Adrenal gland (tissue), 12 donors: ENCODE data around the gene ANKRD11. TPM values are rescaled to one million over a fixed set of nuclear protein-coding genes. Genes with fewer than 3 reads are reported as not detected.

Experiments used
- DNase-seq, 7 donors: peaks; one replicate each; pipeline ENCODE4 v3.0.0-alpha.2; 2019 to 2020
- H3K27ac ChIP-seq, 5 donors: fragments of 200-600 bp; sonication (generic) in 4 of 5; 1 replicate in 3 of 5; 2 replicates in 2 of 5; pipeline versions ENCODE4 v1.5.1 to v1.8.0; 2016 to 2020; ENCODE audit warnings: mild to moderate bottlenecking in 1 of 5
- H3K27me3 ChIP-seq: fragments of 200-600 bp; 2 replicates; pipeline ENCODE4 v1.8.0; 2021
- H3K36me3 ChIP-seq, 2 donors: fragments of 200-600 bp; replicated peaks in 1 of 2; 1 replicate in 1 of 2; 2 replicates in 1 of 2; pipeline versions ENCODE4 v1.5.1 to v1.8.0; 2018 to 2022
- H3K4me1 ChIP-seq, 2 donors: fragments of 200-600 bp; replicated peaks in 1 of 2; 1 replicate in 1 of 2; 2 replicates in 1 of 2; pipeline versions ENCODE4 v1.5.1 to v1.8.0; 2018 to 2021
- H3K4me3 ChIP-seq, 4 donors: fragments of 200-600 bp; sonication (generic) in 3 of 4; one replicate each; pipeline ENCODE4 v1.5.1; 2016 to 2018
- H3K9me3 ChIP-seq, 3 donors: fragments of 200-600 bp; sonication (generic) in 1 of 3; replicated peaks in 1 of 3; 1 replicate in 2 of 3; 2 replicates in 1 of 3; pipeline versions ENCODE4 v1.5.1 to v1.8.0; 2016 to 2021
- POLR2A ChIP-seq, 2 donors: fragments of 450-650 bp; IDR thresholded peaks; one replicate each; pipeline ENCODE4 v1.6.1; 2017; ENCODE audit warnings: antibody characterized with exemption in 2 of 2, mild to moderate bottlenecking in 2 of 2, moderate library complexity in 1 of 2
- WGBS, 4 donors: extraction: QIAGEN DNeasy Blood & Tissue Kit in 2 of 4; methylation state at CpG; one replicate each; pipeline versions ENCODE4 v1.1.5 to v1.1.7; 2013 to 2017; 5-methylcytosine and 5-hydroxymethylcytosine counted together
- intact Hi-C, 2 donors: fragments of 100-400 bp; cut with DNase I; formaldehyde crosslinking; loops; one replicate each; pipeline versions ENCODE4 v1.14.1 to v1.15.0; 2022 to 2023
- polyA plus RNA-seq, 3 donors: library from polyadenylated mRNA; stranded (reverse); fragments of 200-250 nt in 2 of 3; fragments of 350-450 nt in 1 of 3; fragmentation: Illumina TruSeq in 1 of 3; extraction: RNeasy Lipid Tissue Mini Kit (QIAGEN cat#74804) in 1 of 3; gene quantifications; one replicate each; pipeline ENCODE4 v1.2.3, GENCODE V29; 2013 to 2014
- total RNA-seq, 9 donors: library from RNA; depleted of rRNA in 4 of 9; stranded (reverse); fragments of >200 nt in 4 of 9; fragments of 120-200 nt in 1 of 9; fragmentation: NEBNext Ultra II Directional in 1 of 9; extraction: Animal tissue kit (Norgen Biotek cat#: 25700) in 1 of 9; gene quantifications; one replicate each; pipeline versions ENCODE4 v1.1.0 to v1.2.4, GENCODE V29; 2013 to 2023
- TF ChIP-seq, protein P1 (sequence below), 6 experiments: fragments of 450-650 bp in 4 of 6; fragments of 200-600 bp in 2 of 6; sonication (generic) in 1 of 6; IDR thresholded peaks; 1 replicate in 5 of 6; 2 replicates in 1 of 6; pipeline versions ENCODE4 v1.5.1 to v1.8.0; 2016 to 2021; ENCODE audit warnings: antibody characterized with exemption in 6 of 6, mild to moderate bottlenecking in 2 of 6, moderate library complexity in 1 of 6
- donor health status: healthy with polysubstance abuse.
- donor health status: Bipolar disorder and iron deficiency.
- donor health status: DM: yes; HTN: yes; CAD: no.
- donor health status: DM: no; HTN: no; CAD: no.
- donor health status: DM: no; HTN: no; CAD: no.
- donor health status: DM: yes; HTN: yes; CAD: no.

ANKRD11 gene
- total and polyA plus RNA-seq, 12 donors: 29.7 to 127 (median 80.1) TPM

DNA sequence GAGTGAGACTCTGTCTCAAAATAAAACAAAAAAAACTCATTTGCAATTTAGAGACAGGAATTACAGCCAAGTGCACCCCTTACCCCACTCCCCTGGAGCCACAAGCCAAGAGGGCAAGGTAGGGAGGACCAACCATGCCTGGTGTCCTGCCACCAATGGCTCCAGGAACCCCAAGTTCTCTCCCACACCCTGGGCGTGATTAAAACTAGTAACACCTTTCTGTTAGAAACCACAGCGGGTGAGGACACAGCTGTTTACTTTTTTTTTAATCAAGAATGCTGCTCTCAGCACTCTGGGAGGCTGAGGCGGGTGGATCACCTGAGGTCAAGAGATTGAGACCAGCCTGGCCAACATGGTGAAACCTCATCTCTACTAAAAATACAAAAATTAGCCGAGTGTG is 38.1 kb downstream of the ANKRD11 start:
- no peaks in the 10 kb centered on the region for H3K36me3 ChIP-seq
- WGBS, 4 donors: 91 to 100% (median 93%) methylated on average over 2 to 4 of the region's 4 CpGs
- H3K4me3 ChIP-seq: no peak overlapping the region
- no peak for DNase-seq
- H3K27me3 ChIP-seq: no peaks in the 10 kb centered on the region
- peaks cover 21 to 45% of the 10 kb centered on the region in 2 donors for H3K4me1 ChIP-seq
- TF ChIP-seq, protein P1, sequence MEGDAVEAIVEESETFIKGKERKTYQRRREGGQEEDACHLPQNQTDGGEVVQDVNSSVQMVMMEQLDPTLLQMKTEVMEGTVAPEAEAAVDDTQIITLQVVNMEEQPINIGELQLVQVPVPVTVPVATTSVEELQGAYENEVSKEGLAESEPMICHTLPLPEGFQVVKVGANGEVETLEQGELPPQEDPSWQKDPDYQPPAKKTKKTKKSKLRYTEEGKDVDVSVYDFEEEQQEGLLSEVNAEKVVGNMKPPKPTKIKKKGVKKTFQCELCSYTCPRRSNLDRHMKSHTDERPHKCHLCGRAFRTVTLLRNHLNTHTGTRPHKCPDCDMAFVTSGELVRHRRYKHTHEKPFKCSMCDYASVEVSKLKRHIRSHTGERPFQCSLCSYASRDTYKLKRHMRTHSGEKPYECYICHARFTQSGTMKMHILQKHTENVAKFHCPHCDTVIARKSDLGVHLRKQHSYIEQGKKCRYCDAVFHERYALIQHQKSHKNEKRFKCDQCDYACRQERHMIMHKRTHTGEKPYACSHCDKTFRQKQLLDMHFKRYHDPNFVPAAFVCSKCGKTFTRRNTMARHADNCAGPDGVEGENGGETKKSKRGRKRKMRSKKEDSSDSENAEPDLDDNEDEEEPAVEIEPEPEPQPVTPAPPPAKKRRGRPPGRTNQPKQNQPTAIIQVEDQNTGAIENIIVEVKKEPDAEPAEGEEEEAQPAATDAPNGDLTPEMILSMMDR (IDR thresholded peaks at IDR 0.05): no peak
- no peak for TF ChIP-seq POLR2A (IDR thresholded peaks at IDR 0.05)
- H3K27ac ChIP-seq: no peak overlapping the region
- H3K9me3 ChIP-seq: no peaks in the 10 kb centered on the region
- intact Hi-C loops: no loop called here

DNA sequence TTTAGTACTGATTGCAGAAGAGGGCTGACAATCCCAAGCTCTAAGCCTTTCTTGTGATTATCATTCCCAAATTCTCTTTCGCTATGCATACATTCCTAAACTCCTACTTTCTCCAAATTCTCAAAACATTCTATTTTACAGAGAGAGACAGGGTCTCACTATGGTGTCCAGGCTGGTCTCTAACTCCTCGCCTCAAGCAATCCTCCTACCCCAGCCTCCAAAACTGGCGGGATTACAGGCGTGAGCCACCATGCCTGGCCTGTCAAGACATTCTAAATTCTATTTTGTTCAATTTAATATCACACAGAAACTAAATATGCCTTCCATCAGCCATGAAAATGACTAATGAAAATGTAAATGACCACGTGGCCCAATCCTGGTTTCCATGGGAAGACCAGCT is 39.8 kb downstream of the ANKRD11 start:
- 93 to 94% (median 93%) methylated on average over 5 of the region's 5 CpGs for WGBS, 4 donors
- TF ChIP-seq, protein P1 (IDR thresholded peaks at IDR 0.05): no peak
- TF ChIP-seq POLR2A (IDR thresholded peaks at IDR 0.05): no peak
- no peaks in the 10 kb centered on the region for H3K36me3 ChIP-seq

DNA sequence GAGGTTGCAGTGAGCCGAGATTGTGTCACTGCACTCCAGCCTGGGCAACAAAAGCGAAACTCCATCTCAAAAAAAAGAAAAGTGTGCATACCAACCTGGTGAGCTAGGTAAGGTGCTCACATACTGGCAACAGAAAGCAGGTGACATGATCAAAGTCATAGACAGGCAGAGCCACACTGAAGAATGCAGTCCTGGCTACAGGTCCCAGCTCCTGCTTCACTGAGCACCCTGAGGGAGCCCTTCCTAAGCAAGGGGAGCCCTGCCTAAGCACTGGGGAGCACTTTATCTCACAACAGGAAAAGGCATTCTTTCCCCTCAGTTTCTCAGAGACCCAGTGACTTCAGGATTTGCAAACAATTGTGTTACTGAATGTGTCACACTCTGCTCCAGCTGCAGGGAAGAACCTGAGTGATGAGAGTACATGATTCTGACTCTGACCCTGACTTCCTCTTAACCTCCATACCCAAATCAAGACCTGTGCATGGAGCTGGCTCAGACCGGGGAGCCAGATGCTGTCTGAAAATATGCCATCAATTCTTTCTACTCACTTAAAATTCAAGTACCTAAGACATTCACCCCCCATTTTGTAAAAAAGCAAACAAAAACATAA is 40.5 kb downstream of the ANKRD11 start:
- Histone ChIP-seq H3K4me1 (peaks cover 21 to 67% of the 10 kb centered on the region in 2 donors), H3K9me3 (no peaks in the 10 kb centered on the region), H3K36me3 (no peaks in the 10 kb centered on the region), H3K4me3 (no peak overlapping the region), H3K27ac (peak overlapping the region in 3 of 5 donors; percentile 33 to 38 (median 33)), H3K27me3 (no peaks in the 10 kb centered on the region)
- peak in 3 of 7 donors; percentile 33 to 58 (median 46) for DNase-seq
- intact Hi-C loops: no loop called here
- 56 to 64% (median 61%) methylated on average over 3 of the region's 3 CpGs for WGBS, 4 donors
- TF ChIP-seq, protein P1 (IDR thresholded peaks at IDR 0.05): no peak
- no peak for TF ChIP-seq POLR2A (IDR thresholded peaks at IDR 0.05)

More for the DNA sequence above, 39.8 kb downstream of the ANKRD11 start:
- no peak for DNase-seq
- peaks cover 21 to 60% of the 10 kb centered on the region in 2 donors for H3K4me1 ChIP-seq
- intact Hi-C loops: no loop called here
- H3K27me3 ChIP-seq: no peaks in the 10 kb centered on the region
- no peaks in the 10 kb centered on the region for H3K9me3 ChIP-seq
- peak overlapping the region in 3 of 5 donors; percentile 33 to 38 (median 33) for H3K27ac ChIP-seq
- no peak overlapping the region for H3K4me3 ChIP-seq

DNA sequence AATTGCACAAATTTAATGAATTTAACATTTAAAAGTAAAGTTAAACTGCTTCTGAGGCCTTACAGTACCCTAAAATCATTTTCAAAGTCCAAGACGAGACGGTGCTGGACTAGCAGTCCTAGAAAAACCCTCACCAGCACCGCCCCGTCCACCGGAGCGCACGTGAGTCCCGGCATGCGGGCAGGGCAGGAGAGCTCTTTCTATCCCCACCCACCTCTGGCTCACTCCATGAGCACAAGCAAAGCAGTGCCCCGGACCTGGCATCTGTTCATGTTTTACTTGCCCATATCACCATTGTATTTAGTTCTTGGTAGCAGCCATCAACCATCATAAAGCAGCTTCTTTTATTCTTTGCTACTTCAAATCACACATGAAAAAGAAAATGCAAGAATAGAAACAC is 41.7 kb downstream of the ANKRD11 start:
- intact Hi-C loops: no loop called here
- Histone ChIP-seq H3K4me3 (no peak overlapping the region), H3K36me3 (no peaks in the 10 kb centered on the region), H3K9me3 (no peaks in the 10 kb centered on the region), H3K27ac (no peak overlapping the region), H3K27me3 (no peaks in the 10 kb centered on the region), H3K4me1 (peaks cover 23 to 71% of the 10 kb centered on the region in 2 donors)
- 74 to 84% (median 79%) methylated on average over 10 of the region's 10 CpGs for WGBS, 4 donors
- TF ChIP-seq POLR2A (IDR thresholded peaks at IDR 0.05): no peak
- TF ChIP-seq, protein P1 (IDR thresholded peaks at IDR 0.05): no peak
- peak in 1 of 7 donors; percentile 36 for DNase-seq
